NCI-H2196 (cell line): ENCODE measurements around the gene DKK2.

Source experiments
- DNase-seq: peaks from one replicate; lab custom pipeline; 2025; ENCODE audit not compliant: unreplicated experiment; lab: John Stamatoyannopoulos, UW

The DKK2 gene

GRCh38 chr4:107035819-107036583, at the start of gene DKK2:
Gene DKK2, minus strand, starts transcription at chr4:107036313. Its CDS starts 722 bp downstream, at chr4:107035591.
- no peak for DNase-seq

- no peak for DNase-seq
Measured at GRCh38 chr4:107077192-107077591, 41.1 kb upstream of the DKK2 start.

GRCh38 chr4:107072836-107073736, 37.0 kb upstream of the DKK2 start:
- no peak for DNase-seq

- DNase-seq, result no peak
Measured at GRCh38 chr4:107071108-107071507, 35.0 kb upstream of the DKK2 start.

- DNase-seq, result no peak
Measured at GRCh38 chr4:107069049-107069448, 32.9 kb upstream of the DKK2 start.

- DNase-seq, result no peak
Measured at GRCh38 chr4:107068116-107068515, 32.0 kb upstream of the DKK2 start.

GRCh38 chr4:107066621-107067020, 30.5 kb upstream of the DKK2 start:
- DNase-seq, result no peak

GRCh38 chr4:107065201-107065600, 29.1 kb upstream of the DKK2 start:
- DNase-seq, result no peak

GRCh38 chr4:107060388-107060787, 24.3 kb upstream of the DKK2 start:
- no peak for DNase-seq

- DNase-seq, result no peak
Measured at GRCh38 chr4:107058828-107059227, 22.7 kb upstream of the DKK2 start.

GRCh38 chr4:107050525-107051135, 14.5 kb upstream of the DKK2 start:
- no peak for DNase-seq

GRCh38 chr4:107046261-107046660, 10.1 kb upstream of the DKK2 start:
- no peak for DNase-seq

- no peak for DNase-seq
Measured at GRCh38 chr4:107044170-107044569, 8.1 kb upstream of the DKK2 start.

GRCh38 chr4:107037199-107037584, 1.1 kb upstream of the DKK2 start:
- DNase-seq, result peak; percentile 22

- DNase-seq, result no peak
Measured at GRCh38 chr4:107036584-107037198, 578 bp upstream of the DKK2 start.

- DNase-seq, result no peak
Measured at GRCh38 chr4:107034996-107035818, 906 bp downstream of the DKK2 start.

GRCh38 chr4:107034091-107034995, 1.8 kb downstream of the DKK2 start:
- no peak for DNase-seq

- no peak for DNase-seq
Measured at GRCh38 chr4:107027379-107027778, 8.7 kb downstream of the DKK2 start.

GRCh38 chr4:107018344-107018735, 17.8 kb downstream of the DKK2 start:
- no peak for DNase-seq
